Measurements from ENCODE around the gene KDR. TPM values are rescaled to one million over a fixed set of nuclear protein-coding genes. Genes with fewer than 3 reads are reported as not detected.

KDR gene
- total RNA-seq, 4 donors from 2014 or later = 1.9 to 7.5 (median 3.9) TPM

DNA sequence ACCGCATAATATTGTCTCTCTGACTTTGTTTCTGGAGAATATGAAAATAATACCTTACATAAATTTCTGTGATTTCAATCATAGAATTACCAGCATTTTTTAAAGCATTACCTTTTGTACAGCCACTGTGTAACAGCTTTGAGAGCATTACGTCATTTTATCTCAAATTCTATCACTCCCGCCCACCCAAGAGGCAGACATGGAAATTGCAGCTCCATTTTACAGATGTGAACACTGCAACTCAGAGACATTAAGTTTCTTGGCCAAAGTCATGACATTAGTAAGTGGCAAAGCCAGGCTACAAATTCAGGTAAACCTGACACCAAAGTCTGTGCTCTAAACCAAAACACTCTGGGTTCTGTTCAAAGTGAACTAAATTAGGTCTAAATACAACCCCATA is 33.6 kb upstream of the KDR start:
- 68 to 92% methylated on average over 2 to 3 of the region's 3 CpGs for WGBS, 2 donors (ENCODE audit: low coverage in 1 of 2)
- H3K4me3 ChIP-seq = no peak overlapping the region
- DNase-seq = no peak
- H3K27ac ChIP-seq = no peak overlapping the region
- H3K4me1 ChIP-seq = no peaks in the 10 kb centered on the region
- H3K9me3 ChIP-seq = no peaks in the 10 kb centered on the region
- TF ChIP-seq POLR2A (IDR thresholded peaks at IDR 0.05) (no peak), EP300 (IDR thresholded peaks at IDR 0.05; ENCODE audit: low read depth) (no peak), POLR2AphosphoS5 (IDR thresholded peaks at IDR 0.05) (no peak), CTCF (IDR thresholded peaks at IDR 0.05) (no peak)
- H3K36me3 ChIP-seq = no peaks in the 10 kb centered on the region
- in situ Hi-C loops (cut with MboI; ENCODE audit: low pct_ligation_motif_present in 1 of 4, low pct_unique_long_range_greater_than_20kb in 1 of 4, low sequenced_read_pairs in 3 of 4) = no loop called here
- H3K27me3 ChIP-seq = peaks cover 7% of the 10 kb centered on the region
- intact Hi-C loops (cut with DNase I; ENCODE audit: low total_unique reads) = no loop called here

DNA sequence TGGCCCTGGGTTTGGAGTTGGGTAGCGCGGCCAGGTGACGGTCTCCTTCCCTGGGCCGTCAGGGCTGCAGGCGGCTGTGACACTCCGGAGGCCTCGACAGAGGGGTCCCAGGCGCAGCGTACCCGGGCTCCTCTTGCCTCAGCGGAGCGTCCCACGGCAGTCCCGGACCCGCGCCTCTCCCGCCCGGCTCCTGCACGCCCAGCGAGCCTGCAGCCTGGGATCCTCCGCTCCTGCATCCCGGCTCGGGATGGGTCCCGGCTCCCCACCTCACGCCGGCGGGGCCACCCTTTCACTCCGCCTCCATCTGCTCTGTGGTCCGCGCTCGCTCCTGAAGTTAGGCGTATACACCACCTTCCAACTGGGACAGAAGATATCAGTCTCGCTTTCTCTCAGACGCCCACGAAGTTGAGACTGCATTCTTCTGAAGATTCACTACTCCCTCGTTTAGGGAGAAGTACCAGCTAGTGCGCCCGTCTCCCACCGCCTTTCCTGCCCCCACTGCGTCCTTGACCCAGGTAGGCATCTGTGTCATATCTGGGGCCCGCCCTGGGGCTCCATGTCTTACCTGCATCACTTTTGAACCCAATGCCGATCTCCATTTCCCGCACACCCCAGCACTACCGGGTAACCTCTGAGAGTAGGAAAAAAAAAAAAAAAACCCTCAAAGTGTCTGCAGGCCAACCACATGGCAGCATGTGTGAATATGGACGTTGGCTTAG is 32.3 kb upstream of the KDR start:
- no peaks in the 10 kb centered on the region for H3K9me3 ChIP-seq
- no peaks in the 10 kb centered on the region for H3K36me3 ChIP-seq
- in situ Hi-C loops (cut with MboI; ENCODE audit: low pct_ligation_motif_present in 1 of 4, low pct_unique_long_range_greater_than_20kb in 1 of 4, low sequenced_read_pairs in 3 of 4) (no loop called here), intact Hi-C loops (cut with DNase I; ENCODE audit: low total_unique reads) (no loop called here)
- H3K4me3 ChIP-seq = no peak overlapping the region
- TF ChIP-seq POLR2A (IDR thresholded peaks at IDR 0.05) (no peak), CTCF (IDR thresholded peaks at IDR 0.05) (no peak), EP300 (IDR thresholded peaks at IDR 0.05; ENCODE audit: low read depth) (no peak), POLR2AphosphoS5 (IDR thresholded peaks at IDR 0.05) (no peak)
- DNase-seq = no peak
- no peak overlapping the region for H3K27ac ChIP-seq
- peaks cover 7% of the 10 kb centered on the region for H3K27me3 ChIP-seq
- 25 to 53% methylated on average over 1 to 45 of the region's 45 CpGs for WGBS, 2 donors (ENCODE audit: low coverage in 1 of 2)
- H3K4me1 ChIP-seq = no peaks in the 10 kb centered on the region

DNA sequence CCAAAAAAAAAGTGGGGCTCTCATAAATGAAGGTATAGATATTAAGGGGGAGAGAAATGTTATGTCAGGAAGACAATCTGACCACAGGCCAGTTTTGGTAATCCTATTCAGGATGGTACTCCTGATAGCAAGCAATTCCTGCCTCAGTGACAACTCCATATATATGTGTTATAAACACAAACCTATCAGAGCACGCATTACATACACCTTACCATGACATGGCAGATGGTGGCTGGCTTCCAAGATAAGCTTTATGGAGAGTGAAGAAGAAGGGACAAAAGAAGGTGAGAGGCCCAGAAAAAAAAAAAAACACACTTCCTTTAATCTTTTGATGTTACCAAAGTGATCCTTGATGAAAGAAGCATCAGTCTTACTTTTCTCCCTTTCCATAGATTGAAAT is 29.5 kb upstream of the KDR start:
- Histone ChIP-seq H3K4me1 (no peaks in the 10 kb centered on the region), H3K27ac (no peak overlapping the region), H3K27me3 (peaks cover 7% of the 10 kb centered on the region), H3K36me3 (no peaks in the 10 kb centered on the region), H3K4me3 (no peak overlapping the region), H3K9me3 (no peaks in the 10 kb centered on the region)
- TF ChIP-seq POLR2A (IDR thresholded peaks at IDR 0.05) (no peak), CTCF (IDR thresholded peaks at IDR 0.05) (no peak), EP300 (IDR thresholded peaks at IDR 0.05; ENCODE audit: low read depth) (no peak), POLR2AphosphoS5 (IDR thresholded peaks at IDR 0.05) (no peak)
- in situ Hi-C loops (cut with MboI; ENCODE audit: low pct_ligation_motif_present in 1 of 4, low pct_unique_long_range_greater_than_20kb in 1 of 4, low sequenced_read_pairs in 3 of 4) (no loop called here), intact Hi-C loops (cut with DNase I; ENCODE audit: low total_unique reads) (no loop called here)
- no peak for DNase-seq
- 69 to 83% methylated on average over 1 of the region's 1 CpG for WGBS, 2 donors (ENCODE audit: low coverage in 1 of 2)

DNA sequence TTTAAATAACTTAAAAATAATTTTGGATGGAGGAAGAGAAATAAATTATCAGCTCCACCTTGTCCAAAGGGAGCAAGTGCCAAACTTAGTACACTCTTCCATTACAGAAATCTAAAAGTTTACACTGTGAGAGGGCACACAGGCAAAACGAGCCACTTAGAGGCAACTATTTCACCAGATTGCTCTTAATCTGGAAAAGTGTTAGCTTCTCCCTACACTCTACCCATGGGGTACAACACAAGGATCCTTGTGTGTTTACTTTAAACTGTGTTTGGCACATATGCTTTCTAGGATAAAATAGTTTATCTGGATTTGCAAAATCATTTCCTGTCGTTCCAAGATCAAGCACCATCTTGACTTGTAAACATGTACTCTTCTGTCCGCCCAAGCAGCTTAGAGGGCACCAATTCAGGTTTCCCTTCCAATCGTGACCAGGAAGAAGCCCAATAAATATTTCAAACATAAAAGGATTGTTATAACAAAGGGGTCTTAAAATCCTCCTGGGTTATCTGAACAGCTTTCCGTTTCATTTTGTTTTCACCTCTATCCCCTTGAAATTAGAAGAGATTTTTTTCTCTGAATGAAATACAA is 29.0 kb upstream of the KDR start:
- no peak for TF ChIP-seq POLR2AphosphoS5 (IDR thresholded peaks at IDR 0.05)
- no peak for TF ChIP-seq CTCF (IDR thresholded peaks at IDR 0.05)
- no peak for TF ChIP-seq EP300 (IDR thresholded peaks at IDR 0.05; ENCODE audit: low read depth)
- no peak for TF ChIP-seq POLR2A (IDR thresholded peaks at IDR 0.05)
- no peak overlapping the region for H3K27ac ChIP-seq
- in situ Hi-C loops (cut with MboI; ENCODE audit: low pct_ligation_motif_present in 1 of 4, low pct_unique_long_range_greater_than_20kb in 1 of 4, low sequenced_read_pairs in 3 of 4) (no loop called here), intact Hi-C loops (cut with DNase I; ENCODE audit: low total_unique reads) (no loop called here)
- H3K9me3 ChIP-seq = no peaks in the 10 kb centered on the region
- H3K36me3 ChIP-seq = no peaks in the 10 kb centered on the region
- no peaks in the 10 kb centered on the region for H3K4me1 ChIP-seq
- H3K4me3 ChIP-seq = no peak overlapping the region
- peaks cover 7% of the 10 kb centered on the region for H3K27me3 ChIP-seq
- WGBS, 2 donors (ENCODE audit: low coverage in 1 of 2) = 32 to 36% methylated on average over 5 of the region's 5 CpGs
- no peak for DNase-seq

Measured in transverse colon (tissue), 4 donors.